GM12891 (cell line): ENCODE results near the gene DLG1.

Experiments used
- PAX5 ChIP-seq: IDR thresholded peaks from 2 replicates; pipeline ENCODE4 v1.6.1; 2011; ENCODE audit warnings: low read length, moderate library complexity, mild to moderate bottlenecking; ENCODE audit not compliant: insufficient read depth, severe bottlenecking
- POLR2A ChIP-seq: IDR thresholded peaks from 2 replicates; pipeline ENCODE4 v1.6.1; 2011; ENCODE audit warnings: low read depth, low read length, control low read depth
- POLR2AphosphoS5 ChIP-seq: IDR thresholded peaks from 2 replicates; pipeline ENCODE4 v1.6.1; 2011; ENCODE audit warnings: low read depth, low read length, control low read depth
- POU2F2 ChIP-seq: IDR thresholded peaks from 2 replicates; pipeline ENCODE4 v1.6.1; 2011; ENCODE audit warnings: low read depth, mild to moderate bottlenecking, control low read depth, low read length, moderate library complexity
- SPI1 ChIP-seq: IDR thresholded peaks from 2 replicates; pipeline ENCODE4 v1.6.1; 2011; ENCODE audit warnings: low read depth, low read length, control low read depth
- TAF1 ChIP-seq: IDR thresholded peaks from 2 replicates; pipeline ENCODE4 v1.6.1; 2011; ENCODE audit warnings: low read depth, low read length, control low read depth

DNA sequence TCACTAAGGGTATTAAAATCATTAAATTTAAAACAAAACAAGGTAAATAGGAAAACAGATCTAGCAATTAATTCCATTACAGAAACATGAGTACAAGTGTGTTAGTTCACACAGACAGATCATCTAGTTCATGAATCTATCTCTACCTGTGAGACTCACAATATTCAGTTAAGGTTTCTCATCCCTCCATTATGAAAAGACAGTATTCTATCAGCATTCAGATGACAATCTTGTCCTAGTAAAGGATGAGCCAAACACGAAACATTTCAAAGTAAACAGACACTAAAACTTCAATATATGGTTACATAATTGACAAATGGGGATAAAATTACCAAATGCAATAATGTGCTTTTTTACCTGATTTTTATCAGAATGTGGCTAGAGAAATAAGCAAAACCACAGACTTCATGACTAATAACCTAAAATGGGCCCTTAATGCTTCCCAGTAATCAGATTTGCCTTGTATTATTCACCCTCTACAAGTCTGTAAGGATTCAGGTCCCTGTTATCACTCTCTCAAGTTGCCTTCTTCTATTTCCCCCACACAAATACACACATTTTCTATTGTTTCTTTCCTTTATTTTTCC is 126.8 kb downstream of the DLG1 start:
- no peak for TF ChIP-seq POLR2AphosphoS5
- no peak for TF ChIP-seq POLR2A
- TF ChIP-seq PAX5, result no peak
- TF ChIP-seq POU2F2, result no peak
- TF ChIP-seq TAF1, result no peak
- no peak for TF ChIP-seq SPI1
